ENCODE measurements around the gene RBM26. TPM values are rescaled to one million over a fixed set of nuclear protein-coding genes. Genes with fewer than 3 reads are reported as not detected.

Gene RBM26
- total RNA-seq, 1 donor from 2014 or later, result 44.0 TPM

DNA sequence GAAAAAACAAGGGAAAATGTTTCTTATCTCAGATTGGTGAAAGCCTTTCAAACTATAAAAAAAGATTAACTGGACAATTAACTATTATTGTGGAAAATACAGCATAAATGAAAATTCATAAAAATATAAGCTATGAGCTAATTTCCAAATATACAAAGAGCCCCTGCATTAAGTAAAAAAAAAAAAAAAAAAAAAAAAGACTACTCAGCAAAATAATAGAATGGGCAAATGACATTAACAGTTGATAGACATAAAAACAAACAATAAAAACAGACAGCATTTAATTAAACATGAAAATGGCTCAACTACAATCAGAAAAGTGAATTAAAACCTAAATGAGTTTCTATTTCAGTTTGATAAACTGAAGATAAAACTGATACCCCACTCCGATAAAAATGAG, 77.5 kb downstream of the RBM26 start:
- intact Hi-C loops (cut with DNase I), result no loop called here
- Histone ChIP-seq H3K4me1 (no peaks in the 10 kb centered on the region), H3K4me3 (no peak overlapping the region), H3K27me3 (ENCODE audit: low read depth) (no peaks in the 10 kb centered on the region), H3K9me3 (no peaks in the 10 kb centered on the region), H3K27ac (no peak overlapping the region), H3K36me3 (peaks cover 59% of the 10 kb centered on the region)
- TF ChIP-seq, protein P1, sequence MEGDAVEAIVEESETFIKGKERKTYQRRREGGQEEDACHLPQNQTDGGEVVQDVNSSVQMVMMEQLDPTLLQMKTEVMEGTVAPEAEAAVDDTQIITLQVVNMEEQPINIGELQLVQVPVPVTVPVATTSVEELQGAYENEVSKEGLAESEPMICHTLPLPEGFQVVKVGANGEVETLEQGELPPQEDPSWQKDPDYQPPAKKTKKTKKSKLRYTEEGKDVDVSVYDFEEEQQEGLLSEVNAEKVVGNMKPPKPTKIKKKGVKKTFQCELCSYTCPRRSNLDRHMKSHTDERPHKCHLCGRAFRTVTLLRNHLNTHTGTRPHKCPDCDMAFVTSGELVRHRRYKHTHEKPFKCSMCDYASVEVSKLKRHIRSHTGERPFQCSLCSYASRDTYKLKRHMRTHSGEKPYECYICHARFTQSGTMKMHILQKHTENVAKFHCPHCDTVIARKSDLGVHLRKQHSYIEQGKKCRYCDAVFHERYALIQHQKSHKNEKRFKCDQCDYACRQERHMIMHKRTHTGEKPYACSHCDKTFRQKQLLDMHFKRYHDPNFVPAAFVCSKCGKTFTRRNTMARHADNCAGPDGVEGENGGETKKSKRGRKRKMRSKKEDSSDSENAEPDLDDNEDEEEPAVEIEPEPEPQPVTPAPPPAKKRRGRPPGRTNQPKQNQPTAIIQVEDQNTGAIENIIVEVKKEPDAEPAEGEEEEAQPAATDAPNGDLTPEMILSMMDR (IDR thresholded peaks at IDR 0.05), result no peak
- ATAC-seq (no peak), DNase-seq (no peak)

DNA sequence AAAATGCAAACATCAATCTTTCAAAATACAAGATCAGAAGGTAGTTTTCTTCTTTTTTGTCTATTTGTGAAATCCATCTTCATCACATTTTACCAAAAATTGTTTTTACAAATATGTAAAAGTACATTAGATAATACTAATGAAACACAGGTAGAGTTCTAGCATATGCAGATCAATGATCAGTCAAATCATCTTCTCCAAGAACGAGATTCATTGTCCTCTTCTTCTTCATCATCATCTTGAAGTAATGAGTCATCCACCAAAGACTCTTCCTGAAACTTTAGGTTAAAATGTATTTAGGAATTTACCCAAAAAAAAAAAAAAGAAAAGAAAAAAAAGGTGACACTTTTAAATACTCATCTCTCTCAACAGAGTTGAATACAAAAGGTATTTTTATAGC, 85.6 kb downstream of the RBM26 start:
- intact Hi-C loops (cut with DNase I), result no loop called here
- DNase-seq (no peak), ATAC-seq (no peak)
- Histone ChIP-seq H3K27me3 (ENCODE audit: low read depth) (no peaks in the 10 kb centered on the region), H3K36me3 (peaks cover 48% of the 10 kb centered on the region), H3K4me1 (no peaks in the 10 kb centered on the region), H3K9me3 (no peaks in the 10 kb centered on the region), H3K4me3 (no peak overlapping the region), H3K27ac (no peak overlapping the region)
- TF ChIP-seq, protein P1 (IDR thresholded peaks at IDR 0.05), result no peak

DNA sequence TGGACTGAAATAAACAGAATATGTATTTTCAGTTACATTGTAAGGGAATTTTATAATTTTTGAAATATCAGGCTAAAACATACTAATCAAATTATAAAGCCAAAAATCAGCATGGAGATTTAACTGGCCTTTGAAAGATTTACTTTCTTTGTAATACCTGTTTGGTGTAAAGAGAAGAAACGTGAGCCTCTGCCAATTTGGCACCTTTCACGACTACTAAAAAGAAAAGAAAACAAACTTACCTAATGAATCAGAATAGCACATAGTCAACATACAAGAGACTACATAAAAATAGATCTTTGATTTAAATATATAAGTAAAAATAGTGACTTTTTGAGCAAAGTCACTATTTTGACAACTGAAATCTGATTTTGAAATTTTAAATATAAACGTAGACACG, 87.4 kb downstream of the RBM26 start:
- ATAC-seq (no peak), DNase-seq (no peak)
- Histone ChIP-seq H3K4me3 (no peak overlapping the region), H3K36me3 (peaks cover 44% of the 10 kb centered on the region), H3K27ac (no peak overlapping the region), H3K27me3 (ENCODE audit: low read depth) (no peaks in the 10 kb centered on the region), H3K9me3 (no peaks in the 10 kb centered on the region), H3K4me1 (no peaks in the 10 kb centered on the region)
- intact Hi-C loops (cut with DNase I), result no loop called here
- TF ChIP-seq, protein P1 (IDR thresholded peaks at IDR 0.05), result no peak

DNA sequence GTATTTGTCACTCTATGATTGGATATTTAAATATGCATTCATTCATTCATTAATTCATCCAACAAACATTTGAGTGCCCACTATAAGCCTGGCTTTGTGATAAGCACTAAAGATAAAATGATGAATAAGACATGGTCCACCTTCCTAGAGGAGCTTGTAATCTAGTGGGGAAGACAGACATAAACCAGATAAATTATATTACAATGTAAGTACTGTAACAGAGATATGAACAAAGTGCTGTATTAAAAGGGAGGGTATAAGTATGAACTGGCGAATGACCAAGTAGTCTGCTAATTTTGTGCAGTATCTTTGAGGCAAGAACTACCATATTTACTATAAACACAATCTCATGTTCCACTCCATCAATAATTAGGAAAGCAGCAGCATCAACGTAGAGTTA, 88.2 kb downstream of the RBM26 start:
- no peak for ATAC-seq
- H3K36me3 ChIP-seq, result peaks cover 45% of the 10 kb centered on the region
- H3K27me3 ChIP-seq (ENCODE audit: low read depth), result no peaks in the 10 kb centered on the region
- intact Hi-C loops (cut with DNase I), result no loop called here
- H3K4me3 ChIP-seq, result no peak overlapping the region
- no peaks in the 10 kb centered on the region for H3K4me1 ChIP-seq
- TF ChIP-seq, protein P1 (IDR thresholded peaks at IDR 0.05), result no peak
- DNase-seq, result no peak
- no peaks in the 10 kb centered on the region for H3K9me3 ChIP-seq
- no peak overlapping the region for H3K27ac ChIP-seq

DNA sequence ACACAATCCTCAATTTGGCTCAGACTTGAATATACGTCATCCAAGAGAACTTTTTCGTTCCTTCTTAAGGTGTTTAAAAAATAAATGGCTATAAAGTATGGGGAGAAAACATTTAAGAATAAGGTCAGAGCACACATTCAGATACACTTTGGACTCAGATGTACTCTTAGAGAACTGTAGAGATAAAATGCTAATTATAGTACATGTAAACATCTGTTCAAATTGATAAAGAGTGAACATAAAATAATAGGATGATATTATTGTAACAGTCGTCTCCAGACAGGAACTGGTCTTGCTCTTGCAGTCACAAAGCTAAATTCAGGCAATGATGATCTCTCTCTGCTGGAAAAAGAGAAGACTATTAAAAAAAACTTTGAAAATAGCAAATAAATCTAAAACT, 91.4 kb downstream of the RBM26 start:
- ATAC-seq (no peak), DNase-seq (no peak)
- Histone ChIP-seq H3K4me1 (no peaks in the 10 kb centered on the region), H3K27ac (no peak overlapping the region), H3K36me3 (peaks cover 21% of the 10 kb centered on the region), H3K4me3 (no peak overlapping the region), H3K9me3 (no peaks in the 10 kb centered on the region), H3K27me3 (ENCODE audit: low read depth) (no peaks in the 10 kb centered on the region)
- TF ChIP-seq, protein P1 (IDR thresholded peaks at IDR 0.05), result no peak
- intact Hi-C loops (cut with DNase I), result no loop called here

DNA sequence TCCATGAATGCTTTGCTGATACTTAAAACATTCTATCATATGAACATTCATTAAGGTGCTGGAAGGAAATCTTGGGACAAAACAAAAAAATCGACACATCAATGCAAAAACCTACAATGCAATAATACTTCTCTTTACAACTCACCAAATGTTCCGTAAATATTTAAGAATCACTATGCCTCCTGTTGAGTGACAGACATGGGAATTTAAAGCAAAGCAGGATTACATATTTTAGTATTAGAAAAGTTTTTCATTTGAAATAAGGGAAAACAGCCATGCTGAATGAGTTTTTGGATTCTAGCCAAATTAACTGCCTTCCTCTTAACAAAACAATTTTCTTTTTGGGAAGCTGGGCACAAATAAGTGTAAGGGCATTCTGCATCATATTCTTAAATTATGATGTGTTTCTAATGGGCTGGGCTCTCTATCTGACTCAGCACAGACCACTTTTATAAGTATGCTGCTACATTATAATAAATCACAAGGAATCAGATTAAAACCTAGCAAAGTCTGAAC, 93.7 kb downstream of the RBM26 start:
- Histone ChIP-seq H3K27me3 (ENCODE audit: low read depth) (no peaks in the 10 kb centered on the region), H3K9me3 (no peaks in the 10 kb centered on the region), H3K36me3 (peaks cover 13% of the 10 kb centered on the region), H3K4me1 (no peaks in the 10 kb centered on the region), H3K4me3 (no peak overlapping the region), H3K27ac (no peak overlapping the region)
- TF ChIP-seq, protein P1 (IDR thresholded peaks at IDR 0.05), result no peak
- no peak for DNase-seq
- no peak for ATAC-seq
- intact Hi-C loops (cut with DNase I), result no loop called here
